Fibroblast of mammary gland (primary cell): ENCODE measurements around the gene ART4.

ENCODE experiments used
- DNase-seq: peaks from one replicate; pipeline ENCODE4 v3.0.0-alpha.2; 2010; ENCODE audit warnings: low read depth
- H3K4me3 ChIP-seq: 2 replicates; pipeline ENCODE4 v1.5.1; 2011; ENCODE audit warnings: low read depth, mild to moderate bottlenecking, low read length, moderate library complexity; ENCODE audit not compliant: control insufficient read depth
- TF ChIP-seq, protein P1 (sequence below): conservative IDR thresholded peaks from 2 replicates; pipeline ENCODE4 v1.5.1; 2011; ENCODE audit warnings: low read depth, low read length, inconsistent platforms; ENCODE audit not compliant: control insufficient read depth, insufficient read depth

The ART4 gene, protein sequence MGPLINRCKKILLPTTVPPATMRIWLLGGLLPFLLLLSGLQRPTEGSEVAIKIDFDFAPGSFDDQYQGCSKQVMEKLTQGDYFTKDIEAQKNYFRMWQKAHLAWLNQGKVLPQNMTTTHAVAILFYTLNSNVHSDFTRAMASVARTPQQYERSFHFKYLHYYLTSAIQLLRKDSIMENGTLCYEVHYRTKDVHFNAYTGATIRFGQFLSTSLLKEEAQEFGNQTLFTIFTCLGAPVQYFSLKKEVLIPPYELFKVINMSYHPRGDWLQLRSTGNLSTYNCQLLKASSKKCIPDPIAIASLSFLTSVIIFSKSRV

GRCh38 chr12:14843425-14843887 is at the start of gene ART4:
TSS of gene ART4 (minus strand) at chr12:14843526. CDS start at chr12:14843113, 413 bp downstream.
- no peak within 1 kb of the TSS for H3K4me3 ChIP-seq
- TF ChIP-seq, protein P1, sequence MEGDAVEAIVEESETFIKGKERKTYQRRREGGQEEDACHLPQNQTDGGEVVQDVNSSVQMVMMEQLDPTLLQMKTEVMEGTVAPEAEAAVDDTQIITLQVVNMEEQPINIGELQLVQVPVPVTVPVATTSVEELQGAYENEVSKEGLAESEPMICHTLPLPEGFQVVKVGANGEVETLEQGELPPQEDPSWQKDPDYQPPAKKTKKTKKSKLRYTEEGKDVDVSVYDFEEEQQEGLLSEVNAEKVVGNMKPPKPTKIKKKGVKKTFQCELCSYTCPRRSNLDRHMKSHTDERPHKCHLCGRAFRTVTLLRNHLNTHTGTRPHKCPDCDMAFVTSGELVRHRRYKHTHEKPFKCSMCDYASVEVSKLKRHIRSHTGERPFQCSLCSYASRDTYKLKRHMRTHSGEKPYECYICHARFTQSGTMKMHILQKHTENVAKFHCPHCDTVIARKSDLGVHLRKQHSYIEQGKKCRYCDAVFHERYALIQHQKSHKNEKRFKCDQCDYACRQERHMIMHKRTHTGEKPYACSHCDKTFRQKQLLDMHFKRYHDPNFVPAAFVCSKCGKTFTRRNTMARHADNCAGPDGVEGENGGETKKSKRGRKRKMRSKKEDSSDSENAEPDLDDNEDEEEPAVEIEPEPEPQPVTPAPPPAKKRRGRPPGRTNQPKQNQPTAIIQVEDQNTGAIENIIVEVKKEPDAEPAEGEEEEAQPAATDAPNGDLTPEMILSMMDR, result no peak
- no peak for DNase-seq

DNA sequence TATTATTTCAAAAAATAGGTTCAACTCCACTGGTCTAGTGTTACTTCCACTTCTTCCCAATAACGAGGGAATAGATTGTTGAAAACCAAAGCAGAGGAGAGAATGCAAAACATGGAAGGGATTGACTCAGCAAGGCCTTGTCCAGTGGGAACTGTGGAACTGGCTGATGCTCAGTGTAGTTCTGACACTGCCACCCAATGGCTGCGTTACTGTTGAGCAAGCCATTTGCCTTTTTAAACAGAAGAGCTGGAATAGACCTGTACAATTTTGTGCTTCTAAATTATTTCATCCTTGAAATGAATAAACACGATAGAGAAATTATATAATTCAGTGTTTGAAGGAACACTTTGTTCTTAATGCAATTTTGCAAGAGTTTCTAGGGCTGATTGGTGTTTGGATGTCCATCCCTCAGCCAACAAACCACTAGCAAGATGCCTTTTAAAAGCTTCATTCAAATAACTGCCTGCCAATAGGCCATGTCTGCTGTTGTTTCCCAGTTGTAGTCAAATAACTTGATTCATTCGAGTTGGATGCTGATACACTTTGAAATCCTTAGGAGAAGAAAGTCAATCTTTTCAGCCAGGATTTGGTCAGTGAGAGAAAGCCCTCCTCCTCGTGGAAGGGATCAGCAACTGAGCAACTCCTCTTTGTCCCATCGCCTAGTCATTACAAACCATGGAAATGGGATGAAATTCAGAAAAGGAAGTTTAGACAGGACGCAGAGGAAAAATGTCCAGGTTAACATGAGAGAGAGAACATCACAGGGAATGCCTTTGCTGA is 49.6 kb upstream of the ART4 start:
- no peak overlapping the region for H3K4me3 ChIP-seq
- DNase-seq, result peak; percentile 71
- TF ChIP-seq, protein P1, result peak; percentile 33

DNA sequence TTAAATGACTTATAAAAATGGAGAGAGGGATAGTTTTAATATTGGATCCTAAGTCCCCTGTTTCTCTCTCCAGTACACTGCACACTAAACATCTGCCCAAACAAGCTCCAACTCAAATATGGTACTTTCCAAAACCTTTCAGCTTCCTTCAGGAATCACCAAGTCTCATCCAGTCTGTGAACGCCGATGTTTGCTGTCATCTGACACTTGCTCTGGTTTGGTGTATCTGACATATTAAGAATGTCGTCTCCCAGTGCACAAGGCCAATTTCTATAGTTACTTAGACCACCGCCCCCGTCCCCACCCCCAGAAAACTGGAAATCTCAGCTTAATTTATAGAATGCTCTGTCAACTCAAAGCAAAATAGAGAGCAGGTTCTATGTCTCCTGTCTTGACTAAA is 47.4 kb upstream of the ART4 start:
- TF ChIP-seq, protein P1, result no peak
- DNase-seq, result no peak
- no peak overlapping the region for H3K4me3 ChIP-seq

DNA sequence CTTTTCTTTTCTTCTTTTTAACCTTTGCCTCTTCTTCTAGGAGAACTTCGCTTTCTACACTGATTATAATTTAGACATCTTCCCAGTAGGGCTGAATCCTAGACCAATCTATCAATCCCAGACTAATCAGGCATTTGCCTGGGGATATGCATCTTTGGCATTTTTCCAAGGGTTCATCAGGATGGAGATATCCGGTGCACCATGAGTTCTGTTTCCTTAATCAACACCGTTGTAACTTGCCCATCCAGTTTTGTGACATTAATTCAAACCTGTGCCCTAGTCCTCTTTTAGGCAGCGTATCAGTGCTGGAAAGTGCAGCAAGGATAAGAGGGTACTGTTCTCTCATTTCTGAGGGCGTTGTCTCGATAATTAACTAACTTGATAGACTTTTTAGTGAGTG is 42.9 kb upstream of the ART4 start:
- no peak overlapping the region for H3K4me3 ChIP-seq
- DNase-seq, result no peak
- TF ChIP-seq, protein P1, result no peak

GRCh38 chr12:14885718-14886221 is 42.4 kb upstream of the ART4 start, which contains the start of gene MGP:
TSS of gene MGP (minus strand) at chr12:14885854. CDS start at chr12:14885791, 63 bp downstream.
- no peak within 1 kb of the TSS for H3K4me3 ChIP-seq
- TF ChIP-seq, protein P1, result no peak
- DNase-seq, result peak; percentile 75

DNA sequence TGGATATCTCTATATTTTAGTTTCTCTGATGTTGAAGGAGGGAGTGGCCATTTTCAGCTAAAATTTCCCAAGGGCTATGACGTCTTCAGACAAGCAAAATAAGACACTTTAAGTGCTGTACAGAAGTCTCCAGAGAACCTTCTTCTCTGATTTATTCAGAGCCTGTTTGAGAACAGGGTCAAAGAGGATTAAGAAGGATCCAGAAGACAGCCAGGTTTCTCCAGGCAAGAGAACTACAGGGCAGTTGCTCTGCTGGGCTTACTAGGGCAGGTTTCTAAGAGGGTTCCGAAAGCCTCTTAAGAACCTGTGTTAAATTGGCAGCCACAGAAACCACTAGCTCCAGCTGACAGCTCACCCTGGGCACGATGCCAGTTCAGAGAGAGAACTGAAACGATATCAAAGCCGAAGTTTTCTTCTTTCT is 41.1 kb upstream of the ART4 start:
- TF ChIP-seq, protein P1, result no peak
- DNase-seq, result peak; percentile 83
- no peak overlapping the region for H3K4me3 ChIP-seq
